Measurements from ENCODE around the gene IQGAP2.

DNA sequence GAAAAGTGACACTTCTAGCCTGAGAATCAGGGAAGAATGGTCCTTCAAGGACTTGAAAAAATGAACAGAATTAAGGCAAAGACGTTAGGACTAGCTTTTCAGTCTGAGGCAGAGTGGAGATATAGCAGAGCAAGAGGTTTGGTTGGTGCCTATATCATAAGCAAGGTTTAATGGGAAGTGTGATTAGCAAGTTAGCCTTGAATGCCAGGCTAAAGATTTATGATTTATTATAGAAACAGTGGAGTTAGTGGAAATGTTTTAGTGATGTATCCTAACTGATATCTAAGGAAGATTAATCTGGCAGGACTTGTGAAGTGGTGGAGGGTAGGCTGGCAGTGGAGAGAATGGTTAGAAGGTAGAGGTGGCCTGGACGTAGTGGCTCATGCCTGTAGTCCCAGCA is 213.1 kb downstream of the IQGAP2 start:
- TF ChIP-seq CEBPB (IDR thresholded peaks at IDR 0.05): no peak
- TF ChIP-seq, protein P1, sequence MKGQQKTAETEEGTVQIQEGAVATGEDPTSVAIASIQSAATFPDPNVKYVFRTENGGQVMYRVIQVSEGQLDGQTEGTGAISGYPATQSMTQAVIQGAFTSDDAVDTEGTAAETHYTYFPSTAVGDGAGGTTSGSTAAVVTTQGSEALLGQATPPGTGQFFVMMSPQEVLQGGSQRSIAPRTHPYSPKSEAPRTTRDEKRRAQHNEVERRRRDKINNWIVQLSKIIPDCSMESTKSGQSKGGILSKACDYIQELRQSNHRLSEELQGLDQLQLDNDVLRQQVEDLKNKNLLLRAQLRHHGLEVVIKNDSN (IDR thresholded peaks at IDR 0.05): no peak
- no peak for TF ChIP-seq TAF1 (IDR thresholded peaks at IDR 0.05; ENCODE audit: low read depth)
- TF ChIP-seq FOXM1 (IDR thresholded peaks at IDR 0.05; ENCODE audit: borderline replicate concordance, low read depth): no peak
- no peak for TF ChIP-seq RAD21 (IDR thresholded peaks at IDR 0.05; ENCODE audit: low read depth)
- TF ChIP-seq NFIC (IDR thresholded peaks at IDR 0.05): no peak
- no peak for TF ChIP-seq CREB1 (IDR thresholded peaks at IDR 0.05; ENCODE audit: low read depth)
- TF ChIP-seq ZBTB7A (IDR thresholded peaks at IDR 0.05; ENCODE audit: low read depth): no peak
- TF ChIP-seq, protein P2, sequence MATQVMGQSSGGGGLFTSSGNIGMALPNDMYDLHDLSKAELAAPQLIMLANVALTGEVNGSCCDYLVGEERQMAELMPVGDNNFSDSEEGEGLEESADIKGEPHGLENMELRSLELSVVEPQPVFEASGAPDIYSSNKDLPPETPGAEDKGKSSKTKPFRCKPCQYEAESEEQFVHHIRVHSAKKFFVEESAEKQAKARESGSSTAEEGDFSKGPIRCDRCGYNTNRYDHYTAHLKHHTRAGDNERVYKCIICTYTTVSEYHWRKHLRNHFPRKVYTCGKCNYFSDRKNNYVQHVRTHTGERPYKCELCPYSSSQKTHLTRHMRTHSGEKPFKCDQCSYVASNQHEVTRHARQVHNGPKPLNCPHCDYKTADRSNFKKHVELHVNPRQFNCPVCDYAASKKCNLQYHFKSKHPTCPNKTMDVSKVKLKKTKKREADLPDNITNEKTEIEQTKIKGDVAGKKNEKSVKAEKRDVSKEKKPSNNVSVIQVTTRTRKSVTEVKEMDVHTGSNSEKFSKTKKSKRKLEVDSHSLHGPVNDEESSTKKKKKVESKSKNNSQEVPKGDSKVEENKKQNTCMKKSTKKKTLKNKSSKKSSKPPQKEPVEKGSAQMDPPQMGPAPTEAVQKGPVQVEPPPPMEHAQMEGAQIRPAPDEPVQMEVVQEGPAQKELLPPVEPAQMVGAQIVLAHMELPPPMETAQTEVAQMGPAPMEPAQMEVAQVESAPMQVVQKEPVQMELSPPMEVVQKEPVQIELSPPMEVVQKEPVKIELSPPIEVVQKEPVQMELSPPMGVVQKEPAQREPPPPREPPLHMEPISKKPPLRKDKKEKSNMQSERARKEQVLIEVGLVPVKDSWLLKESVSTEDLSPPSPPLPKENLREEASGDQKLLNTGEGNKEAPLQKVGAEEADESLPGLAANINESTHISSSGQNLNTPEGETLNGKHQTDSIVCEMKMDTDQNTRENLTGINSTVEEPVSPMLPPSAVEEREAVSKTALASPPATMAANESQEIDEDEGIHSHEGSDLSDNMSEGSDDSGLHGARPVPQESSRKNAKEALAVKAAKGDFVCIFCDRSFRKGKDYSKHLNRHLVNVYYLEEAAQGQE (IDR thresholded peaks at IDR 0.05; ENCODE audit: low read depth): no peak
- TF ChIP-seq EGR1 (IDR thresholded peaks at IDR 0.05): no peak
- TF ChIP-seq EP300 (IDR thresholded peaks at IDR 0.05; ENCODE audit: borderline replicate concordance): no peak
- no peak for TF ChIP-seq TCF12 (IDR thresholded peaks at IDR 0.05; ENCODE audit: low read depth)
- TF ChIP-seq, protein P3, sequence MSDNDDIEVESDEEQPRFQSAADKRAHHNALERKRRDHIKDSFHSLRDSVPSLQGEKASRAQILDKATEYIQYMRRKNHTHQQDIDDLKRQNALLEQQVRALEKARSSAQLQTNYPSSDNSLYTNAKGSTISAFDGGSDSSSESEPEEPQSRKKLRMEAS (IDR thresholded peaks at IDR 0.05): no peak
- no peak for TF ChIP-seq YY1 (IDR thresholded peaks at IDR 0.05; ENCODE audit: low read depth)
